H1 (cell line): ENCODE measurements around the gene BACE1. TPM values are rescaled to one million over a fixed set of nuclear protein-coding genes. Genes with fewer than 3 reads are reported as not detected.

ENCODE experiments used
- CBX5 ChIP-seq: fragments of 300-800, 300-1000 bp; sonication (generic); IDR thresholded peaks from 2 replicates; pipeline ENCODE4 v1.7.1; 2016; ENCODE audit warnings: antibody characterized with exemption, low read length, low read depth
- NANOG ChIP-seq: IDR thresholded peaks from 2 replicates; pipeline ENCODE4 v1.6.1; 2011; ENCODE audit warnings: low read length, low read depth, mild to moderate bottlenecking, inconsistent platforms; ENCODE audit not compliant: insufficient read depth, poor library complexity, severe bottlenecking
- polyA plus RNA-seq, 7 experiments: library from polyadenylated mRNA; depleted of rRNA in 3 of 7; stranded (reverse) in 5 of 7; unstranded in 2 of 7; fragments of >200 nt in 5 of 7; fragments of 200-250 nt in 2 of 7; gene quantifications; 1 replicate in 5 of 7; 2 replicates in 1 of 7; 4 replicates in 1 of 7; pipeline versions ENCODE4 v1.2.1 to v1.2.3, GENCODE V29; 2011 to 2013; ENCODE audit warnings: missing spikeins in 2 of 7, mixed read lengths in 2 of 7
- total RNA-seq: library from RNA; stranded (reverse); fragmentation: NEBNext Ultra II Directional; extraction: Animal tissue kit (Norgen Biotek cat#: 25700); gene quantifications from 2 replicates; pipeline ENCODE4 v1.2.1, GENCODE V29; 2021

BACE1 gene
- total and polyA plus RNA-seq, 2 of the 8 experiments (the other 6 are each of a cell fraction or from before 2014, with no cell fraction given): 7.7 to 7.9 TPM

DNA sequence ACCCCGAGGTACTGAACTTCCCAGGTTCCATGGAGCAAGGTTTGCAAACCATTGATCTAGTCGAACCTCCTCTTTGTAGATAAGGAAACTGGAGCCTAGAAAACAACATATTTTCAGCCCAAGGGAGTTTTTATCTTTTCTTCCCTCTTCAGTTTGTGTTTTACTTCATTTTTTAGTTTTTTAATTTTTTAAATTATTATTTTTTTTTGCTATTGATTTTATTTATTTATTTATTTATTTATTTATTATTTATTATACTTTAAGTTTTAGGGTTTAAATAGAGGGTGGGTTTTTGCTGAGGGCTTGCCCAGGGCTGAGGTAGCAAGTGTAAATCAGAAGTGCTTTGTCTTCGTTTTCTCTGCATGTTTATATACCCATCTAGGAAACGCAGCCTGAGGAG, 38.5 kb upstream of the BACE1 start (continued):
- TF ChIP-seq NANOG (no peak), CBX5 (no peak)
